HG03460 (cell line): ENCODE measurements around the gene PDZD4.

Experiments
- ATAC-seq: cut with Tn5 transposase; IDR thresholded peaks from one replicate; pipeline ENCODE4 v1.9.1; 2021; ENCODE audit not compliant: unreplicated experiment

The PDZD4 gene, protein sequence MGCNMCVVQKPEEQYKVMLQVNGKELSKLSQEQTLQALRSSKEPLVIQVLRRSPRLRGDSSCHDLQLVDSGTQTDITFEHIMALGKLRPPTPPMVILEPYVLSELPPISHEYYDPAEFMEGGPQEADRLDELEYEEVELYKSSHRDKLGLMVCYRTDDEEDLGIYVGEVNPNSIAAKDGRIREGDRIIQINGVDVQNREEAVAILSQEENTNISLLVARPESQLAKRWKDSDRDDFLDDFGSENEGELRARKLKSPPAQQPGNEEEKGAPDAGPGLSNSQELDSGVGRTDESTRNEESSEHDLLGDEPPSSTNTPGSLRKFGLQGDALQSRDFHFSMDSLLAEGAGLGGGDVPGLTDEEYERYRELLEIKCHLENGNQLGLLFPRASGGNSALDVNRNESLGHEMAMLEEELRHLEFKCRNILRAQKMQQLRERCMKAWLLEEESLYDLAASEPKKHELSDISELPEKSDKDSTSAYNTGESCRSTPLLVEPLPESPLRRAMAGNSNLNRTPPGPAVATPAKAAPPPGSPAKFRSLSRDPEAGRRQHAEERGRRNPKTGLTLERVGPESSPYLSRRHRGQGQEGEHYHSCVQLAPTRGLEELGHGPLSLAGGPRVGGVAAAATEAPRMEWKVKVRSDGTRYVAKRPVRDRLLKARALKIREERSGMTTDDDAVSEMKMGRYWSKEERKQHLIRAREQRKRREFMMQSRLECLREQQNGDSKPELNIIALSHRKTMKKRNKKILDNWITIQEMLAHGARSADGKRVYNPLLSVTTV

DNA sequence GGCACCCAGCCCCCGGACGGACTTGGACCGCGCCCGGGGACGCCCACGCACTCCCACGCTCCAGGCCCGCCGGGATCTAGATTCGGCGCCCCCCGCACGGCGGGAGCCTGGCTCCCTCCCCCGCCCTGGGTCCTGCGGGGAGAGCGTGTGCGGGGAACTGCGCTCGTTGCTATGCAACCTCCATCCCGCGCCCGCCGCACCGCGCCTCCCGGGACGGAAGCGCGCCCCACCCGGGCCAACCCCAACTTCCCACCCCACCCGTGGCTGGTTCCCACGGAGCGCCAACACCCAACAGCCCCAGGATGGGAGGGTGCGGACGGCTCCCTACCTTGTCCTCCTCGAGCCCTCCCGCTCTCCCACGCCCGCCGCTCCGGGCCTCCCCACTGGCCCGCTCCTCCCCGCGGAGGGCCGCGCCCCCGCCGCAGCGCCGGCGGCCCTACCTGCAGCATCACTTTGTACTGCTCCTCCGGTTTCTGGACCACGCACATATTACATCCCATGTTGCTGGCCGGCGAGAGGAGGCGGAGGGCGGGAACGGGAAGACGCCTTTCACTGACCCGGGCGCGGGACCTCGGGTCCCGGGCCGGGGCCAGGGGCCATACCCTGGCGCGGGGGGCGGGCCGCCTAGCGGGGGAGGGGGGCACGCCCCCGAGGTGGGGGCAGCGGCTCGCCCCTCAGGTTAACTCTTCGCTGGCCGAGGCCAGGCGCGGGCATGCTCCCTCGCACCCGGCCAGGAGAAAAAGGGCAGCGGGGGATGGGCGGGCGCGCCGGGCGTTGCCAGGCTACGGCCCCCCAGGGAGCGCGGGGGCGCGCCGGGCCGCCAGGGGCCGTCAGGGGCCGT, at the start of gene PDZD4:
Gene PDZD4, minus strand, starts transcription at position 746 of the 841 bp plus-strand sequence. Its CDS starts 246 bp downstream, at position 500.
- no peak for ATAC-seq

DNA sequence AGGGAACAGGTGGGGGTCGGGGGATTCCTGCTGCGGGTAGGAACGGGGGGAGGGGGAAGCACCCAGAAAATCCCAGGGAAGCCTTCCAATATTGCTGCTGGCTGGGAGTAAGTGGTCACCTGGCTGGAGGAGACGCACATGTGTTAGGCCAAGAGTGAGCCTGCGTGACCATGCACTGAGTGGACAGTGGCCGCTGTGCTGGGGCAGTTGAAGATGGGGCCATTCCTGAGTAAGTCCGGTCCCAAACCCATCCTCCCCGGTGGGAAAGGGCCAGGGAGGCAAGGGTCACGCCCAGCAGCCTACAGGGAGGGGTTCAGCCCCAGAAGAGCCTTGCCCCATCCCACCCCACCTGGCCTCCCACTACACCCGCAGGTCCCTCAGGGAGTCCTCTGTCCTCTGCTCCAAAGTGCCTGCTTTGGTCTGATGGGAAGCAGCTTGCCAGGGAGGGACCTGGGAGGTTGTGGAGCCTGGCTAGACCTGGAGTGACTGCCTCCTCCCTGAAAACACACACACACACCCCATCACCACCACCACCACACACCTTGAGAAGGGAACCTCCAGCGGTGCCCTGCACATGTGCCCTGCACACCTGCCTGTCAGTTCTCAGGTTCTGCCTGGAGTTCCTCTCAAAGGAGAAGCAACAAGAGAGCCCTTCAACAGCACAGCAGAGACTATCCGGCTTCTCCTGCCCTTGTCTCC, 49.5 kb upstream of the PDZD4 start:
- no peak for ATAC-seq

DNA sequence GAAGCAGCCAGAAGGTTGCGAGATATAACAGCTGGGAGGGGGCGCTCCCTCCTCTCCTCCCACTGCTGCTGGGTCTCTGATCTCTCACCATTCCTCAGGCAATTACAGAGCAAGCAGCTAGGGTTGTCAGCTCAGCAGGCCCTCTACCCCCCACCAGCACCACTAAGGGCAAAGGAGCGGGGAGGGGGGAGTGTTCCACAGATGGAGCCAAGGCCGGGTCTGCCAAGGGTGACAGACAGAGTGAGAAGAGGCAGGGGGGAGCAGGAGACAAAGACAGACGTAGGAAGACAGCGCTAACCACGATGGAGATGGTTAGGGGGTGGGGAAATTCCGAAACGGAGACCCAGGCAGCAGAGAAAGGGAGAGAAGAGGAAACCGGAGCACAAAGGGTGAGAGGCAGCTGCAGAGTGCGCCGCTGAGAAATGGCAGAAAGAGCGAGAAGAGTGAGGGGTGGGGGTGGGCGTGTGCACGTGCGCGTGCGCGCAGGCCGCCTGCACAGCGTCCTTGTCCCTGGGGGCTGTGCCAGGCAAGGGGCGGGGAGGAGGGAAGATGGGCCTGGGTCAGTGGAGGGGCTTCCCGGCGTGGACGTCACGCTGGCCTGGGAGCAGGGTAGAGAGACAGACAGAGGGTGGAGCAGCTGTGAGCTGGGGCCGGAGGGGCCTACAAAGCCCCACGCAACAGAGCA, 48.8 kb upstream of the PDZD4 start:
- ATAC-seq: no peak

DNA sequence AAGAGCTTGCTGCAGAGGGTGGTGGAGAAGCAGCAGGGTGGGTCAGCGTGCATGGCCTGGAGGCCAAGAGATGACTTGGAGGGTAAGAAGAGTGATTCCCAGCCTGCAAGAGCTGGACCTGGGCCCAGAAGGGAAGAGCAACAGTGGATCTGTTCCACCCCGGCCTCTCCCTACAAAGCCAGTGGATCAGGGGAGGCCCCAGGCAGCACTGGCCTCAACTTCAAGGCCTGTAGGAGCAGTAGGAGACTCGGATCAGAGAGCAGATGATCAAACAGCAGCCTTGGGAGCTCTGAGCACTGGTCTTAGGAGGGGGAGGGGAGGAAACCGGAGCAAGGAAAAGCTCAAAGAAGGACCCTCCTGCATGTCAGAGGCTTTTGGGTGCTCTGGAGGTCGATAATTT, 48.0 kb upstream of the PDZD4 start:
- no peak for ATAC-seq

DNA sequence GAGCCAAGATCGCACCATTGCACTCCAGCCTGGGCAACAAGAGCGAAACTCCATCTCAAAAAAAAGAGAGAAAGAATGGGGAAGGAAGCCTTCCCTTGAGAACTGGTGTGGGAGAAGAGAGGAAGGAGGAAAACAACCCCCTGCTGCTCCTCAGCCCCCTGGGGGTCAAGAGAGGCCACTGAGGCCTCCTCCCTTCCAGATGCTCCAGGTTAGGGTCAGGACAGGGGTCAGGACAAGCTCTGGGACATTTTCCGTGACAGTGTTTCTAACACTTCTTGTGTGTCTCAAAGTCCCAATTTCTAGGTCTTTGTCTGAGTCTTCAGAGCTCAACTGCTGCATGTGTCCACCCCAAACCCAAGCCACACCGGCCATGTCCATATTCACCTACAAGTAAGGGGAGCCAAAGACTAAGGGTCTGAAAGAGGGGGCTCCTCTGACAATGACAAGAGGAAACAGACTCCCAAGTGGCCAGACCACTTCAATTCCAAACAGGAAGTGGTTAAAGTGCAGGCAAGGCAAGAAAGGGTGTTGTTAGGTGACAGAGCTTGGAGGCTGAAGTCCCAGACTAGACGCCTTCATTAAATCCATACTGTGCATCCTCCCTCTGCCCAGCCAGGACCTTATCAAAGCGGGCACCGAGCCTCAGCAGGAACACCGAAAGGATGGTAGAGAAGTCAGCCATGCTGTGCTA, 47.4 kb upstream of the PDZD4 start:
- ATAC-seq: no peak

DNA sequence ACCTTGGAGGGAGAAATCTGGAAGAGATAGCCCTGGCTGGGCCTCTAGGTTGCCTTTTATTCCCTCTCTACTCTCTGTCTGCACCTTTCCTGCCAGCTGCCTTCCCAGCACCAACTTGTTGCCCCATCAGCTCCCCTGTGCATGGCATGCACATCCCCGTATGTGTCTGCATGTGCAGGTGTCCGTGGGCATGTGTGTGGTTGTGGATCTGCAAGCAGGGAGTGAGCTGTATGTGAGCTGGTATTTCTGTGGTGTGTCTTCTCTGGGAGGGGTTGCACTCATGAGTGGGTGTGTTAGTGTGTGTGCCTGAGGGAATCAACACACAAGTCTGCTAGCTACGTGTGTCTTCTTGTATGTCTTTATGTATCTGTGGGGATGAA, 45.8 kb upstream of the PDZD4 start:
- ATAC-seq: no peak

DNA sequence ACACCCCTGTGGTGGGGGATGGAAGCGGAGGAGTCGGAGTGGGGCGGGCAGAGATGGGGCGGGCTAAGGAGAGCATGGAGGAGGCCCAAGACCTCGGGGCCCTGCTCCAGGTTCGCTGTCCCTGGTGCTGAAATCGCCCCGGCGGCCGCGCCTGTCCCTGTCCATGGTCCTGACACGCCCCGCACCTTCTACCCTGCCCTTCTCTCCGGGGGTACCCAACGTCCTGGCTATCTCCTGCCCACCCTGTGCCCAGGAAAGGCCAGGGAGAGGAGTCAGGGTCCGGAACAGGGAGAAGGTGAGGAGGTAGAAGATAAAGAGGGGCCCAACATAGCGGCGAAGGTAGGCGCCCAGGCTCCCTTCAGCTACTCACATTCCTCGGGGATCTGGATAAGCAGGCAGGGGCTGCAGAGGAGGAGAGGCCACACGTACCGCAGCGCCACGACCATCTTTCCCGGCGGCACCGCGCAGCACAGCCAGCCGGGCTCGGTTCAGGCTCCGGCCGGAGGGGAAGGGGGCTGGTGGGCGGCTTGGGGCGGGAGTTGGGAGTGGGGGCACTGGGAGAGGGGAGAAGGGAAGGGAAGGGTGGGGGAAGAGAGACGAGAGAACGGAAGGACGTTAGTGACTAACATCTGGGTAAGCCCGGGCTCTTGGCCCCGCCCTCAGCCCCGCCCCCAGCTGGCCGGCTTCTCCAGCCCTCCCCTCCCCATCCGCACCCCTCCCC, 45.2 kb upstream of the PDZD4 start:
- ATAC-seq: no peak

DNA sequence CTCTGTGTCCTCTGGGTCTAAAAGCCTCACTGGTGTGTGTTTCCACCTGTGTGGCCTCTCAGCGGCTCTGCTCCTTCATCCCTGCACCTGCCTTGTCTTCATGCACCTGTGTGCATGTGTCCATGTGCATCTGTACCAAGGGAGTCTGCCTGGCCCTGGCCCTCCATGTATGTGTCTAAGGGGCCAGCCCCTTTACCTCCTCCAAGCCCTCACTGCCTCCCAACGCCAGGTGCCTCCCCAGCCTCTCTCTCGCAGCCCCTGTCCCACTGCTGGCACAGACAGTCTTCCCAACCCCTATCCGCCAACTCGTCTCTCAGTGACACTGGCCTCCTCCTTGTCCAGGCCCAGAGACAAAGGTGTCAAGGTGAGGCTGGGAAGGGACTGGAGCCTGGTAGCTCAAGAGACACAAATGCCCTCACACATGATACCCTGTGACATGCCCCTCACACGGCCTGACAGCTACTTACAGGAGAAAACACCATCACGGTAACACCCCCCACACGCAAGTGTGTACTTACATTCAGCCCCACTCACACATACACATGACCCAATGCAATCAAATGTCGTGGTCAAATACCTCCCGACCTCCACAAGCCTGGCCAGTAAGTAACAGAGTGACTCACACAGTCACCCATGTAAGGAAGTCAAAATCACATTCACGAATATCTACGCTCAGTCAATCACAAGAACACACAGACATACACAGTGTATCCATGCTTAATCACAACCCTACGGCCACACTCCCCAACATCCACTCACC, 44.2 kb upstream of the PDZD4 start:
- ATAC-seq: no peak

DNA sequence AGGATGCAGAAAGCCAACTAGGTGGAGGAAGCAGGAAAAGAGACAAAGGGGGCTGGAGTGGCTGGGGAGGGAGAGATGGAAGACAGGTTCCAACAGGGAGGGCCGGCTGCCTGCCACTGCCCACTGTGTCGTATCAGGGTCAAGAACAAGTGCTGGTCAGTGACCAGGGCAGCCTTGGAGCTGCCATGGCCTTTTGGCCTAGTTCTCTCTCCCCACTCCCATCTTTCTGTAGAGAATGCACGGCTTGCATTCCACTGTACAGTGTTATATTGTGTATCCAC, 43.7 kb upstream of the PDZD4 start:
- no peak for ATAC-seq

DNA sequence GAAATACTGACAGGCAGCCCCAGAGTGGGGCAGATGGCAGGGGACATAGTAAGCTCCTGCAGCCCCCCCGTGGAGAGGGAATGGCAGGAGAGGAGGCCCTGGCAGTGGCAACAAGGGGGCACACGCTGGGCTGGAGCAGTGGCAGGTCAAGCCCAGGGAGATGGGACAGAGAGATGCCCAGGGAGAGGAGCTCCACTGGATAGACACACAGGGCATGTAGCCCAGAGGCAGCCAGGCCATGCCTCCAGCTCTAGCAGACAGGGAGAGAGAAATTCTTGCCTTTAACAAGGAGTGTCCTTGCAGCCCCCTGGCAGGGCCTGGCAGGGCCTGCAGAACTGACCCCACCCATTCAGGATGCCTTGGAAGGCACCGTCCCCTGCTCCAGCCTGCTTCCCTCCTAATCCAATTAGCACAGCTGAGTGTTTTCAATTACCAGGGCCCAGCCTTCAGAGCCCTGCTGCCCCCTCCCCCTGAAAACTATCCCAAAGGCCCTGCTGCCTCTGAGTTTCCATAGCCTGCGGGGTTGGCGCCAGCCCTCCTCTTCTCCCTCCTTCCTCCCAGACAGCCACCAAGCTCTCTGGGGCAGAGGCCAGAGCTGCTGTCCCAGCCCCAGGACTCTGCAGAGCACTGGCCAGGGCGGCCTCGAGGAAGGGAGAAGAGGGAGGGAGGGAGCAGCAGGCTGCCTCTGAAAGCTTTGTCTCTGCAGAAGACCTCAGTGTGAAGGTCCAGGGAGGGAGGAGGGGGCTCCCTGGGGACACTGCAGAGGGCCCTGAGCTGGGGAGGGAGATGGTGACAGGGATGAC, 43.1 kb upstream of the PDZD4 start:
- ATAC-seq: no peak

DNA sequence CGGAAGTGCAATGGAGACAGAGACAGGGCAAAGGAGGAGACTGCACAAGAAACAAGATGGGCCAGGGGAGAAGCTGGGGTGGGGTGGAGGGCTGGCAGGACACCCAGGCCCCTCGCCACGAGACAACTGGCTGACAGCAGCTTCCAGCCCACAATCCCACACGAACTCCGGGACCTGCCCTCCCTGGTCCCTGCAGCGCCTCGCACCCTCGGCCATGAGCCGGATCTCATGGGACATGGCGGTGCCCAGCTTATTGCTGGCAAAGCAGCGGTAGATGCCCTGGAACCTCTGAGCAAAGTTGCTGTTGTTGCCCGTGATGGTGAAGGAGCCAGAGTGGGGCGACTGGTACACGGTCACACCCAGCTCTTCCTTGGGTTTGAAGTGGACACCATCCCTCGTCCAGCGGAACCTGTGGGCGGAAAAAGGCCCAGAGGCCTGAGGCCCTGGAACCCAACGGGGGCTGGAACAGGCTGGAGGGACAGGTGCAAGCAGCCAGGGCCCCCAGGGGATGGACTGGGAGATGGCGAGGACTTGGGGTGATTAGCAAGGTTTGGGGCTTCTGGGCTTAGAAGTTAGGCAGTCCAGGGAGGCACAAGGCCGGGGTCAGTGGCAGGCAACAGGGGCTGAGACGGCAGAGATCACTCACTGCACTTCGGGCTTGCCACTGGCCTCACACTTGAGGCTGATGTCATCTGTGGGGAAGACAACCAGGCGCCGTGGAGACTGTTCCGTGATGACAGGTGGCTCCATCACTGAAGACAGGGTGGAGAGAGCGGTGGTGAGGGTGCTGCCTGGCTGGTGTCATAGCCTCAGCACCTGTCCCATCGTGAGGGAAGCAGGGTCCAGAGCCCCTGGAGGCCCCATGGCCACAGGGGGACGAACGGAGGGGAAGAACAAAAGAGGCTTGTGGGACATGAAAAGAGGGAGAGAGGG, 41.9 kb upstream of the PDZD4 start:
- no peak for ATAC-seq

DNA sequence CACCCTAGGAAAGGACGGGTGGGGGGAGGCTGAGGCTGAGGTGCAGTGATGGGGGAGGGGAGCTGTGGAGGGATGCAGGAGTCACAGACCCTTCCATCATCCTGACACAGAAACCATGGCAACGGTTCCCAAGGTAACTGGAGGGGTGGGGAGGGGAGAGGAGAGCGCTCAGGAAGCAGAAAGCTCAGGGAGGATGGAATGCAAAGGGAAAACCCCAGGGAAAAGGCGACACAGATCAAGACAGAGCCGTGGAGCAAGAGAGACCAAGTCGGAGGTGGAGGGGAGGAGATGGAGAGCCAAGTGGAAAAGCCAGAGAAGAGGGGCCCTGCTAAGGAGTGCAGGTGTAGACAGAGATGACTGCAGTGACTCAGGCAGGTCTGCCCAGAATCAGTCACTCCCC, 41.1 kb upstream of the PDZD4 start:
- no peak for ATAC-seq

DNA sequence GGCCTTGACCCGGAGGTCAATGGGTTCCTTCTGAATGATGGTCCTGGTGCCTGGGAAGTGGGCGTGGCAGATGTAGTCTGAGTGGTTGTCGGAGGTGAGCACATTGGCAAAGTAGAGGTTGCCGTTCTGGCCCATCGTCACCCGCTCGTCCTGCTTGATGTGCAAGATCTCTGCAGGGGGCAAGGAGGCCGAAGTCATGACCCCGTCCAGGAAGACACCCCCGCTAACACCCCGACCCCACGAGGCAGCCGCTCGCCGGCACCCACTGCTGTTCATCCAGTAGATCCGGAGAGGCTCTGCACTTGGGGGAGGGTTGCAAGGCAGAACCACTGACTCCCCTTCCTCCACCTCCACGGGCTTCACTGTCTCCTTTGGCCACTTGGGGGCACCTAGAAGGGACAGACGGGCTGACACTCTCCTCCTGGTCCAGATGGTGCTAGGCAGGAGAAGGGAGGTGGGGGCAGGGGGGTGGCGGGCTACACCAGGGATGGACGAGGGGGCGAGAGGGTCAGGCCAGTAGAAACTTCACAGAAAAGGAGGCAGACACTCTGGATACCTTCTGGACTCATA, 40.5 kb upstream of the PDZD4 start:
- ATAC-seq: no peak

DNA sequence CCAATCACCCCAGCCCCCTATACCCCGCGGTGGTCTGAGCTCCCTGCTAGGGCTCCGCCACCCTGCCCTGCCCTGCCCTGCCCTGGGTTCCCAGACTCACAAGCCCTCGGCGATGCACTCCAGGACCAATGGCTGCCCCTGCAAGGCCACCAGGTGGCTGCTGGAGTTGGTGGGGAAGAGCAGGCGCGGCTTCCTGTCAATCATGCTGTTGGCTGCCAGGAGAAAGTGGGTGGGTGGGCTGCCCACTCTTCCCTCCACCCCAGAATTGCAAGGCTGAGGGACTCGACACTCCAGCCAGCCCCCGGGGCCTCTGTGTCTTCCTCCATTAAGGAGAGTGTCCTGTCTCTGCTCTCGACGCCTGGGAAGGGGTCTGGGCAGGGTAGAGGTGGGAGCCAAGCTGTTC, 39.9 kb upstream of the PDZD4 start:
- ATAC-seq: no peak

DNA sequence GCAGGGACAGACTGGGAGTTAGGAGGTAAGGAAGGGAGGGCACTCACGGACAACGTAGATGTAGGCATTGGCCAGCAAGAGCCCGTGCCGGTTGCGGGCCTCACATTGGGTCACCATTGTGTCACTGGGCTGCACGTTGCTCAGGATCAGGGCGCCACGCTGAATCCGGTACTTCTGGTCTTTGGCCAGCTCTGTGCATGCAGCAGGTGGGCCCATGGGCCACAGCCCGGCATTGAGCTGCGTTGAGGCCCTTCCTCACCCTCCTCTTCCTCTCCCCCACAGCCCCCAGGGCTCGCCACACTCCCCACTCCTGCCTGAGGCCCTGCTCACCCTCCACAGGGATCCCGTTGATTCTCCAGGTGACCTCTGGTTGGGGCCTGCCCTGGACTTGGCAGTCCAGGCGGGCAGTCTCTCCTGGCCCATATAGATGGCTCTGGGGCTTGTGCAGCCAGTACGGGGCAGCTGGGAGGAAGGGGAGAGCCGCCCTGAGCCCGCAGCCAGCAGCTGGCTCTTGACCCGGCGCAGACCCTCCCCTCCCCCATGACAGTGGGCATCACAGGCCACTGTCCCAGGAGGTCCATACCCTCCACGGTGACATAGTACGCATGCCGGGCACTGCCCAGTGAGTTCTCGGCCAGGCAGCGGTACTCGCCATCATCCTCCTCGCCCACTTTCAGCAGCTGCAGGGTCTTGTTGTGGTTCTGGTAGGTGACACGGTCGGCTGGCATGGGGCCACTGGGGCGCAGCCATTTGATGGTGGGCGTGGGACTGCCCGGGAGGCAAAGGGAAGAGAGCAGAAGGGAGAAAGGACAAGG, 39.3 kb upstream of the PDZD4 start:
- ATAC-seq: no peak
